GM10266 (cell line): ENCODE measurements around the gene TOMM40.

Experiments used
- DNase-seq: peaks from one replicate; pipeline ENCODE4 v3.0.0; 2012; ENCODE audit errors: extremely low spot score
- TF ChIP-seq, protein P1 (sequence below): IDR thresholded peaks from 2 replicates; pipeline ENCODE4 v1.5.1; 2012; ENCODE audit warnings: mild to moderate bottlenecking, low read depth; ENCODE audit not compliant: control insufficient read depth, insufficient read depth; ENCODE audit errors: missing control alignments

TOMM40 gene

DNA sequence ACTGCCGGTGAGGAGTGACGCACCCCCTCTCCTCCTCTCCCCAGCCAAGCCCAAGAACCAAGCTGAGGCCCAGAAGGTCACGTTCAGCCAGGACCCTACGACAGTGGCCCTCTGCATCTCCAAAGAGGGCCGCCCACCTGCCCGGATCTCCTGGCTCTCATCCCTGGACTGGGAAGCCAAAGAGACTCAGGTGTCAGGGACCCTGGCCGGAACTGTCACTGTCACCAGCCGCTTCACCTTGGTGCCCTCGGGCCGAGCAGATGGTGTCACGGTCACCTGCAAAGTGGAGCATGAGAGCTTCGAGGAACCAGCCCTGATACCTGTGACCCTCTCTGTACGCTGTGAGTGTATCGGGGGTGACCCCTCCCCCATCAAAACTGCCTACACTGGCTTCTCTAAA is 19.2 kb upstream of the TOMM40 start:
- TF ChIP-seq, protein P1, sequence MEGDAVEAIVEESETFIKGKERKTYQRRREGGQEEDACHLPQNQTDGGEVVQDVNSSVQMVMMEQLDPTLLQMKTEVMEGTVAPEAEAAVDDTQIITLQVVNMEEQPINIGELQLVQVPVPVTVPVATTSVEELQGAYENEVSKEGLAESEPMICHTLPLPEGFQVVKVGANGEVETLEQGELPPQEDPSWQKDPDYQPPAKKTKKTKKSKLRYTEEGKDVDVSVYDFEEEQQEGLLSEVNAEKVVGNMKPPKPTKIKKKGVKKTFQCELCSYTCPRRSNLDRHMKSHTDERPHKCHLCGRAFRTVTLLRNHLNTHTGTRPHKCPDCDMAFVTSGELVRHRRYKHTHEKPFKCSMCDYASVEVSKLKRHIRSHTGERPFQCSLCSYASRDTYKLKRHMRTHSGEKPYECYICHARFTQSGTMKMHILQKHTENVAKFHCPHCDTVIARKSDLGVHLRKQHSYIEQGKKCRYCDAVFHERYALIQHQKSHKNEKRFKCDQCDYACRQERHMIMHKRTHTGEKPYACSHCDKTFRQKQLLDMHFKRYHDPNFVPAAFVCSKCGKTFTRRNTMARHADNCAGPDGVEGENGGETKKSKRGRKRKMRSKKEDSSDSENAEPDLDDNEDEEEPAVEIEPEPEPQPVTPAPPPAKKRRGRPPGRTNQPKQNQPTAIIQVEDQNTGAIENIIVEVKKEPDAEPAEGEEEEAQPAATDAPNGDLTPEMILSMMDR = no peak
- no peak for DNase-seq

DNA sequence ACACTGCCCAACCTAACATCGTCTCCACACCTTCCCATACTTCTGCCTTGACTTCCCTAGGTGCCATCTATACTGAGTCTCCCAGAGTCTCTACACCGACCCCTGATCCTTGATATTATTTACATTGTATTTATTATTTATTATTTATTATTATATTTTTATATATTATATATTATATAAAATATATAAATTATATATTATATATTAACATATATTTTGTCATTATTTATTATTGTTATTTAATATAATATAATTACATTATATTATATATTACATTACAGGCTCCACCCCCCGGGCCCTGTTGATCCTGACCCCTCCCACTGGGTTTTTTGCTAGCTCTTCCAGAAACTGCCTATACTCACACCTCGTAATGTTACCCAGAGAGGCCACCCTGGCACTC is 18.4 kb upstream of the TOMM40 start:
- TF ChIP-seq, protein P1 = no peak
- DNase-seq = no peak

DNA sequence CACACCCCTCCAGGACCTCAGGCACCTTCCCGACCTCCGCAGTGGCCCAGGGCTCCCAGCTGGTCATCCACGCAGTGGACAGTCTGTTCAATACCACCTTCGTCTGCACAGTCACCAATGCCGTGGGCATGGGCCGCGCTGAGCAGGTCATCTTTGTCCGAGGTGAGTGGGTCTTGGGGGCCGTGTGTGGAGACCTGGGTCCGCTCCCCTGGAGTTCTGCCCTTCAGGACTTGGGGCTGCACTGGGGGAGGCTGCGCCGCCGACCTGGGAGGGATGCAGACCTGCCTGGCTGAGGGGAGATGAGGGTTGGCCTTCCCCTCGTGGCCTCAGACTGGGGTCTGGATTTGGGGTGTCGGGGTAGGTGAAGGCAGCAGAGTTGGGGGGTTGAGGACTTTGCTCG is 16.7 kb upstream of the TOMM40 start:
- no peak for DNase-seq
- TF ChIP-seq, protein P1 = no peak

DNA sequence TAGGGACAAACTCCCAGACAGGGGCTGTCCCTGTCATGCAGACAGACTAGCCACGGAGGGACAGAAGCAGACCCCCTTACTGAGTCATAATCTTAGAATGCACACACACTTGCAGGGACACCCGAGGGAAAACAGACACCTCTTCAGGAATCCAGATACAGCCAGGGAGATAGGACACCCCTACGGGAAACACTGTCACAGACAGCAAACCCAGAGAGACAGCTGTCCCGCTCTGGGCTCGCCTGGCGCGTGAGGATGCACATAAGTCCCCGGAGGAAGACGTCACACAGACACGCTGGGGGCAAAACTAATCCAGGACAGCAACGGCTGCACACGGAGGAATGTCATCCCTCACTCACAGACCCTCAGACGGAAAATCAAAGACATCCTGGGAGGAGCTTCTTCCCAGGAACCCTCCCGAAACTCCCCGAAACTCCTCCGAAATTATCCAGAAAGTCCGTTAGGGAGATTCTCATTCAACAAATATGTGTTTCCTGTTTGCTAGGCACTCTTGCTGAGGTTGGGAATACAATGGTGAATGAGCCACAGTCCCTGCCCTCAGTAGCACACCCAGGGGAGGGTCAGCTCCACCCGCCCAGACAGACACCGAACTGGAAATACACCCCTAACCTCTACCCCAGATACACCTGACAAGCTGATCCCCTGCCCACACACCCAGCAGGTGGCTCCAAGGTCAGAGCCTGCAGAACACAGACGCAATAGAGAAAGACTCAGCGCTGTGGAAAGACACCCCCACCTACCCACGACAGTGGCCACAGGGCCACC is 15.2 kb upstream of the TOMM40 start:
- DNase-seq = no peak
- TF ChIP-seq, protein P1 = no peak

DNA sequence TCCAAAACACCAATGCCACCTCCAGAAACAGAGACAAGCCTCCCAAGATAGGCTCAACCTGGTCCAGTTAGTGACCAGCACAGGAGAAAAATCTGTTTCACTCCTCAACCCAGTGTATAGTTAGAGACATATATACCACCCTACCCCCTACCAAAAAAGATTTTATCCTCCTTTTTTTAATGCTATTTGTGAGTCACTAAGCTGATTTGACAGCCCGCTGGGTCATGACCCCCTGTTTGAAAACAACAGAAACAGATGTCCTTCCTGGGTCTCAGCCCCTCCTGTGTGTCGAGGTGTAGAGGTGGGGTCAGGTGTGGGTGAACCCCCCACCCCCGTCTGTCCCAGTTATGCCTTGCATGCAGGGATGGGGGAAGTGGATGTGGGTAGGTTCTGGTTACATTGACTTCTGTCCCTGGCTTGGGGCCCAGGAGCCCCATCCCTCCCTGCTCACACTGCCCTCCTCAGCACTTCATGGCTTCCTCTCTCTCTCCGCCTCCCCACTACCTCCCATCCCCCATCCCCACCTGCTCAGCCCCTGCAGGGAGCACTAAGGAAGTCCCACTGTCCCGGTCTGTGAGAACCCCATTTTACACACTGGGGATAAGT is 14.0 kb upstream of the TOMM40 start:
- TF ChIP-seq, protein P1 = no peak
- no peak for DNase-seq

DNA sequence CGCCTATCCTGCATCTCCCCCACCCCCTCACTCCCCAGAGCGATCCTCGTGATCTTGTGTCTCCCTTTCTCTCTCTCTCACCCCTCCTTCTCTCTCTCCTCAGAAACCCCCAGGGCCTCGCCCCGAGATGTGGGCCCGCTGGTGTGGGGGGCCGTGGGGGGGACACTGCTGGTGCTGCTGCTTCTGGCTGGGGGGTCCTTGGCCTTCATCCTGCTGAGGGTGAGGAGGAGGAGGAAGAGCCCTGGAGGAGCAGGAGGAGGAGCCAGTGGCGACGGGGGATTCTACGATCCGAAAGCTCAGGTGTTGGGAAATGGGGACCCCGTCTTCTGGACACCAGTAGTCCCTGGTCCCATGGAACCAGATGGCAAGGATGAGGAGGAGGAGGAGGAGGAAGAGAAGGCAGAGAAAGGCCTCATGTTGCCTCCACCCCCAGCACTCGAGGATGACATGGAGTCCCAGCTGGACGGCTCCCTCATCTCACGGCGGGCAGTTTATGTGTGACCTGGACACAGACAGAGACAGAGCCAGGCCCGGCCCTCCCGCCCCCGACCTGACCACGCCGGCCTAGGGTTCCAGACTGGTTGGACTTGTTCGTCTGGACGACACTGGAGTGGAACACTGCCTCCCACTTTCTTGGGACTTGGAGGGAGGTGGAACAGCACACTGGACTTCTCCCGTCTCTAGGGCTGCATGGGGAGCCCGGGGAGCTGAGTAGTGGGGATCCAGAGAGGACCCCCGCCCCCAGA is 12.8 kb upstream of the TOMM40 start:
- TF ChIP-seq, protein P1 = no peak
- no peak for DNase-seq

DNA sequence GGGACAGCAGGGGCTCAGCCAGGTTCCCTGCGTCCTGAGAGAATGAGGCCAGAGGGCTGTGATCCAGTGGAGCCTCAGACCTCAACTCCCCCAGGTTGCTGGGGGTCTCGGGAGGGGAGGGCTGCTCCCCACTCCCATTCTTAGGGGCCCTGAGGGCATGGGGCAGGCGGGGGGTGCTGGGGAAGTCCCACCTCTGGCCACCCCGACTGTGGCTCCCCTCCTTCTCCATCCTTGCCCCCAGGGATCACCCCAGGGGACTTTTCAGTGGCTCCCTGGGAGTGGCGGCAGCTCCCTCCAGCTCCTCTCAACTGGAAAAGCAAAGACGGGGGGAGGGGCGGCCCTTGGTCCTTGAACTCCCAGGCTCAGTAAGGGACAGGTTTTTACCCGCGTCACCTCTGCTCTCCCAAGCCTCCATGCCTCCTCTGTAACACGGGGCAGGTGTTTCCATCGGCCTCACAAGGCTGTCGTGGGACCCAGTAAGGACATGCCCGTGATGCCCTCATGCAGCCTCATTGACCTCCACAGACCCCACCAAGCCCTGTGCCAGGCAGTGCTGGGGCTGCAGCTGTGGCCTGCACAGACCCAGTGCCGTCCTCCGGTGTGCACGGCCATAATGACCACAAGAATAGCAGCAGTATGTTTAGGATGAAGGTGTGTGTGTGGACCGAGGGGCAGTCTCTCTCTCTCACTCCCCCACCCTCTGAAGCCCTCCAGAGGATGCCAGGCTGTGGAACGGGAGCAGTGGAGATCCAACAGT is 11.6 kb upstream of the TOMM40 start:
- TF ChIP-seq, protein P1 = no peak
- no peak for DNase-seq
